ENCODE results near the gene TP63. TPM values are rescaled to one million over a fixed set of nuclear protein-coding genes. Genes with fewer than 3 reads are reported as not detected.

The TP63 gene
- total and polyA plus RNA-seq, 12 donors, result 0.11 to 0.84 (median 0.16) TPM; not detected in 1

GRCh38 chr3:189587664-189588040 lies 43.5 kb upstream of the TP63 start:
- no peak overlapping the region for H3K4me3 ChIP-seq
- DNase-seq, result no peak
- no peaks in the 10 kb centered on the region for H3K9me3 ChIP-seq (replicated peaks in 1 of 3)
- intact Hi-C loops (cut with DNase I), result no loop called here
- H3K27ac ChIP-seq, result no peak overlapping the region
- no peaks in the 10 kb centered on the region for H3K36me3 ChIP-seq (replicated peaks in 1 of 2)
- H3K27me3 ChIP-seq, result no peaks in the 10 kb centered on the region
- no peak for TF ChIP-seq CTCF (IDR thresholded peaks at IDR 0.05)
- TF ChIP-seq POLR2A (IDR thresholded peaks at IDR 0.05), result no peak
- H3K4me1 ChIP-seq (replicated peaks in 1 of 2), result peaks cover 0 to 4% of the 10 kb centered on the region in 2 donors

GRCh38 chr3:189588070-189588469 lies 43.1 kb upstream of the TP63 start:
- H3K4me1 ChIP-seq (replicated peaks in 1 of 2), result peaks cover 0 to 4% of the 10 kb centered on the region in 2 donors
- no peaks in the 10 kb centered on the region for H3K27me3 ChIP-seq
- TF ChIP-seq CTCF (IDR thresholded peaks at IDR 0.05), result no peak
- TF ChIP-seq POLR2A (IDR thresholded peaks at IDR 0.05), result no peak
- H3K9me3 ChIP-seq (replicated peaks in 1 of 3), result no peaks in the 10 kb centered on the region
- no peak for DNase-seq
- intact Hi-C loops (cut with DNase I), result no loop called here
- H3K36me3 ChIP-seq (replicated peaks in 1 of 2), result no peaks in the 10 kb centered on the region
- no peak overlapping the region for H3K4me3 ChIP-seq
- H3K27ac ChIP-seq, result no peak overlapping the region
- WGBS, 4 donors, result 47 to 78% (median 61%) methylated on average over 1 of the region's 1 CpG

GRCh38 chr3:189588475-189589178 lies 42.6 kb upstream of the TP63 start:
- TF ChIP-seq POLR2A (IDR thresholded peaks at IDR 0.05), result no peak
- TF ChIP-seq CTCF (IDR thresholded peaks at IDR 0.05), result no peak
- WGBS, 4 donors, result 42 to 49% (median 47%) methylated on average over 5 of the region's 5 CpGs
- H3K4me1 ChIP-seq (replicated peaks in 1 of 2), result peaks cover 0 to 4% of the 10 kb centered on the region in 2 donors

GRCh38 chr3:189589179-189589569 lies 42.0 kb upstream of the TP63 start:
- Histone ChIP-seq H3K27me3 (no peaks in the 10 kb centered on the region), H3K4me1 (replicated peaks in 1 of 2) (peaks cover 0 to 4% of the 10 kb centered on the region in 2 donors), H3K4me3 (no peak overlapping the region), H3K27ac (no peak overlapping the region), H3K36me3 (replicated peaks in 1 of 2) (no peaks in the 10 kb centered on the region), H3K9me3 (replicated peaks in 1 of 3) (no peaks in the 10 kb centered on the region)
- no peak for TF ChIP-seq POLR2A (IDR thresholded peaks at IDR 0.05)
- TF ChIP-seq CTCF (IDR thresholded peaks at IDR 0.05), result no peak
- WGBS, 4 donors, result 77 to 100% (median 87%) methylated on average over 1 of the region's 1 CpG
- intact Hi-C loops (cut with DNase I), result no loop called here
- DNase-seq, result no peak

More at GRCh38 chr3:189588475-189589178, 42.6 kb upstream of the TP63 start:
- H3K9me3 ChIP-seq (replicated peaks in 1 of 3), result no peaks in the 10 kb centered on the region
- peak overlapping the region in 1 of 5 donors; percentile 40 for H3K27ac ChIP-seq
- intact Hi-C loops (cut with DNase I), result no loop called here
- no peaks in the 10 kb centered on the region for H3K27me3 ChIP-seq
- DNase-seq, result no peak
- H3K4me3 ChIP-seq, result peak overlapping the region in 1 of 4 donors; percentile 0
- no peaks in the 10 kb centered on the region for H3K36me3 ChIP-seq (replicated peaks in 1 of 2)

Measured in adrenal gland (tissue), 12 donors.